ENCODE measurements around the gene PTPRC.

The PTPRC gene

DNA sequence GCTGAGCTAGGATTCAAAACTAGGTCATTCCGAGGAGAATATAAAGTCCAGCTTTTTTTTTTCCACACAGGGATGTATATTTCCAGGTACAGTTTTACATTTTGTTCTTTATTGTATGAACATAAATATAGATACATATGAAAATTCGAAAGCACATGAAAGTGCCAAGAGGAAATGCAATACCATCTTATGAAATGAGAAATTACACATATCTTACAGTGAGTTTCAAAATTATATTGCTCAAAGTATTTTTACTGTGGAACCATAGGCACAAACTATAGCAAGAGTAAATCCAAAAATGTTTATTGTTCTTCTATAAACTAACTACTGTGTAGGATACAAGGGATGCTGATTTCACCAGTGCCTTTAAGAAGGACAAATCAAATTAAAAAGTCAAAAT lies 39.0 kb downstream of the PTPRC start:
- DNase-seq = no peak

DNA sequence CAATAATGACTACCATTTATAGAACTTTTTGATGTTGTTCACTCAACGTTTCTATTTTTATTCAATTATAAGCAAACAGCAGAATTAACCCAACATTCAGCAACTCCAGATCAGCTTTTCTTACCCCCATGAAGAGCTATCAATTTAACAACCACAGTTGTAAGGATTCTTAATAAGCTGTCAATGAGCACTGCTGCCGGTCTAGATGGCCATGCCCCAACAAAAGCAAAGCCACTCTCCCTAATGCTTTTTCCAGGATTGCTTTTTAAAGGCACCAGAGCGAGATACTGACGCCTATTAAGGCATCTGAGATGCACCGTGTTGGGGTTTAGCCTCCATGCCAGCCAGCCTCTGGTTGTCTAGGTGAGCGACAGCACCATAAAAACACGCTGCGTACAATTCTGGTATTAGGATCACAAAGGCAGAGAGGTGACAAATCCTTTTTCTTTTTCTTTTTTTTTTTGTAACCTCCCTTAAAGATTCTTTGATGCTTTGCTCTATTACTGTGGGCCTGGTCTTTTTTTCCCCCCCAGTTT lies 39.5 kb downstream of the PTPRC start:
- DNase-seq = no peak

DNA sequence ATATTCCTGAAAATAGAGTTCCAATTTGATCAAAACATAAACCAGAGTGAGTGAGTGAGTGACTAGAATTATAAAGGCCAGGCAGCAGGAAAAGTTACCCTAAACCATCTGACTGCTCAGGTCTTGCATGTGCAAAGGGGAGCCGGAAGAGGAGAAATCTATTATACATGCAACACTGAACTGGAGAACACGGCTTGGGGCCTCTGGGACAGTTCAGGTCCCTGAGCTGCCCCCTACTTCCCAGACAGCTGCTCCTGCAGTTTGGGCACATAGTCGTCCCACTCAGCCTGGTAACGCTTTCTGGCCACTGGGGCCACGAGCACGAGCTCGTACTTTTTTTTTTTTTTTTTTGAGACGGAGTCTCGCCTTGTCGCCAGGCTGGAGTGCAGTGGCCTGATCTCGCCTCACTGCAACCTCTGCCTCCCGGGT lies 40.1 kb downstream of the PTPRC start:
- no peak for DNase-seq

DNA sequence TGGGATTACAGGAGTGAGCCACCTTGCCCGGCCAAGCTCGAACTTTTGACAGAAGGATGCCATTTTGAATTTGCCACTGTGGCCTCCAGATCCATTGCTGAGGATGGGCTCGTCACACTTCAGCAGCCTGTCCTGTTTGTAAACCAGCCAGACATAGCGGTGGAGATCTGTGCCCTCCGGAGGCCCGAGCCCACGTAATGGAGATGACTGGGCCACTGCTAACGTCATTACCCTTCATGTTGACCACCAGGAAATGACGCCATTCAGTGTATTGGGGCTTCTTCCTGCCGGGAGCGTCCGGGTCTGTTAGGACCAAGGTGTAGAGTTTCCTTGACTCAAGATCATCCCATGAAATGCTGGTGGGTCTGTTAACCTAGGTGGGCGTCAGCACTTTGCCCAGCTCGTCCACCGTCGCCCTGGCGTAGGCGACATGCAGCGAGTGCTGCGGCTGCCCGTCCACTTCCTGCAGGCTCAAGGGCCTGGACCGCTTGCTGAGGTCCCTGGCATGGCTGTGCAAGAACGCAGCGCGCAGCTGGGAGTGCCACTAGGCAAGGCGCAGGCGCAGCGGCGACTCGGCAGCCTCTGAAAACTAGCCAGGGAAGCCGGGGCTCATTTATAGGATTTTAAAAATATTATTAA lies 40.8 kb downstream of the PTPRC start:
- no peak for DNase-seq

DNA sequence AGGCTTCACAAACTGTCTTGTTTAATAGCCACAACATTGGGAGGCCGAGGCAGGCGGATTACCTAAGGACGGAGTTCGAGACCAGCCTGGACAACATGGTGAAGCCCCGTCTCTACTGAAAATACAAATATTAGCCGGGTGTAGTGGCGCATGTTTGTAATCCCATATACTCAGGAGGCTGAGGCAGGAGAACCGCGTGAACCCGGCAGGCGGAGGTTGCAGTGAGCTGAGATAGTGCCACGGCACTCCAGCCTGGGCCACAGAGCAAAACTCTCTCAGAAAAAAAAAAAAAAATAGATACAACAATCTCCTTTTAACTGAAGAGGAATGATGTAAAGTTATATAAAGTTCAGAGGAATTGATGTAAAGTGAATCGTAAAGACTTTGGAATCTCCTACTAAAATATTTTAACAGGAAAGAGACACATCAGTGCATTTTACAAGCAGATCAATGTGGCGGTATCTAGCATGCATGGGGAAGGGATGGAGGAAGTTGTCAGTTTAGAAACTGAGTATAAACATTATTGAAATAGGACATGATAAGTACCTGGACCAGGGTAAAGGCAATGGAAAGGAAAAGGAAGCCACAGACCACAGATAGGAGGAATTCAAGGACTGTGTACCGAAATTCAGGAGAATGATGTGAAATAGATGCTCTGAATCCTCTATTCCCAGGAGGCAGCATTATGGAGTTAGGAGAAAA lies 41.5 kb downstream of the PTPRC start:
- no peak for DNase-seq

DNA sequence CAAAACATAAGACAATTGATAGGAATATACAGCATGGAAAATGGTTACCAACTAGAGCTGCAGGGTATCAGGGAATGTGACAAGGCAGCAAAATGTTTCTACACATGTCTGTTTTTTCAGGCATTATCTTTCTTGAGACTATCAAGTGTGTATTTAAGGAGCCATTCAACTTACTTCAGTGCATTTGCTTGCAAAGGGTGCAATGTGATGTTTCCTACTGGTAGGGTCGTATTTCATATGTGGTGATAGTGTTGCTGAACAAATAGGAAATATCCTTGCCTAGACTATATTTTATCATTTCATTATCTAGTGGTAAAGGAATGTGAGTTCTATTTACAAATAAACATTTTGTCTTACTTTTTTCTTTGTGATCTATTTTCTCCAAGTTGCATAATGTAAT lies 42.4 kb downstream of the PTPRC start:
- DNase-seq = no peak

DNA sequence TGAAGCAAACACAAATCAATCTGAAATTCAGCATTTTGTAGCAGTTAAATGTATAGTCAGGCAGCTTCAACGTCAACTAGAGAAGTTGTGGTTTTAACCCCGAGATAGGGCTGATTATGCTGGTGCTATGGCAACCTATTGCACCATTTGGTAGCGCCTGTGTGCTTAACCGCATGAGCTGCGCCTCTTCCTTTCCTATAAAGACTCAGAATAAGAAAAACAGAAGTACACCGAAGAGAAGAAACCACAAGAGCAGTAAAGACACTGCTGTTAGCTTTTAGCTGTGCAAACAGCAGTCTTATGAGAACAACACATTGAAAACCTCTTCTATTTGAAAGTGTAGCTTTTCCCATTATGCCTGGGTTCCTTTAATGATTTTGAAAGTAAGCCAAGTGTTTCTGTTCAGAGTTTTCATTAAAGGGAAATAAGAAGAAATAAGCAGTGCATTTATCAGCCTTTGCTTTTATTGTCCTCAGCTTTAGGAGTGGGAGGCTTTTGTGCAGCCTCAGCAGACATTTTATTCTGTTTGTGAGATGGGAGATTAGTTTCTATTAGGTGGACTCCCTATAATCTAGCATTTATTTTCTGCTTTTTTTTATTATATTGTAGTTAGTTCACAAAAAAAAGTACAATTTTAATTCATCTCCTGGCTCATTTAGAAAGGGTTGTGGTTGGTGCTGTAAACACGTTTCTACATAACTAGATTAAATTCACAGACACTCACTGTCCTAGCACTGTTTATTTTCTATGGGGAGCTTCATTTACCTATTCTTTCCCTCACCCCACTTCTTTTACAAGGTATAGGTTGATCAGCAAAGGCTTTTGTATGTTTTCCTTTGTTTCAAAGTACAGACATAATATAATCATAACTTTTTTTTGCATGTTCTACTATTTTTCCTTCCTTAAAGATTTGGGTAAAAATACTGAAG lies 43.3 kb downstream of the PTPRC start:
- DNase-seq = peak; percentile 29

DNA sequence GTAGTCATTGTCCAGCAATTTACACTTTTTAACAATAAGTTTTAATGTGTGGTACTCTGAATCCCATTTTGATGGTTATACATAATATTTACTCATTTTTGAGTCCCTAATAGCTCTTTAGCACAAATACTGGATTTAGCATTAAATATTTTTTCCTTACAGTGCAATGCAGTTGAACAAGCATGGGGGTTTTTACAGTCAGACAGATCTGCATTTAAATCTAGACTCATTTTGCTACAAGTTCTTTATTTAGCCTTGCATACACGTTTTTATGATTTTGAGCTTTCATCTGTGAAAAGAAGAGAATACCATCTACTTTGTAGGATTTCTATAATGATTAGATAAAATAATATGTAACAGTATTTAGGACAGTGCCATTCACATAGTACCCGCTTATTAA lies 44.0 kb downstream of the PTPRC start:
- no peak for DNase-seq

DNA sequence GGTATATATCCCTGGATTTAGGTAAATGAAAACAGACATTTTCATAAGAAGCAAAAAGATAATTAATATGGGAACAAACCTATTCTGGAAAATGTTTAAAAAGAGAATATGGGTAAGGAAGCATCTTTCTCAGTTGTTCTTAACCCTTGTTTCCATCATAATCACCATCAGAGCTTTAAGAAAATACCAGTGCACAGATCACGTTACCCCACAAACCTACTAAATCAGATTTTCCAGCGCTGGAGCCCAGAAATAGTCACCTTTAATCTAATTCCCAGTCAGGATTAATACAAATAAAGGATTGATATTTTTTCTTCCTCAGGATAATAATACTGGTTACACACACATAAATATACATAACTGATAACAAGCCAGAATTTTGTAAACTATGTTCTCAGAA lies 44.6 kb downstream of the PTPRC start:
- no peak for DNase-seq

DNA sequence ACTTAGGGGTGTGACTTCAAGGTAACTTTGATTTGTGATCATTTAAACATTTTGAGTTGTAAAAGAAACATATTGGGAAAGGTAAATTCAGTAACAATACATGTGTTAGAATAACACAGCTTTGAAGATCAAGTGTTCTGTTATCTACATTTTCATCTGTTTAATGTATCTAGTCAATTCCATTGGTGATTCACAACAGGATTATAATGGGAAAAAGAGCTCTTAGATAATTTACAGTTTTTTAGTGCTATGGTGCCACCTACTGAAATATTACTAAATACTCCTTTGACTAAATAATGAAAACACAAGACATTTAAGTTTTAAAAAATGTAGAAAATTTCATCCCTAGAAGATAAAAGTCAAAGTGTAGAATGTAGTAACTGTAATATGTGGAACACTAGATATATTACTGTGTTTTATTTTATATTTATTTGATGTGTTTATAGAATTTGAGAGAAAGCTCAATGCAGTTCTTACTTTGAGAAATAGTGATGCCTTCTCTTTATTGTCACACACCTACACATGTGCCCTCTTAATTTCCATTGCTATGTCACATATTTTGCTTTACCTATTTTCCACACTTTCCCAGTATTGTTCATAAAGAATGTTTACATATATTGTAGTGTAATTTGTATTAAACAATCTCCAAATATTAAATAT lies 47.4 kb downstream of the PTPRC start:
- peak; percentile 52 for DNase-seq

DNA sequence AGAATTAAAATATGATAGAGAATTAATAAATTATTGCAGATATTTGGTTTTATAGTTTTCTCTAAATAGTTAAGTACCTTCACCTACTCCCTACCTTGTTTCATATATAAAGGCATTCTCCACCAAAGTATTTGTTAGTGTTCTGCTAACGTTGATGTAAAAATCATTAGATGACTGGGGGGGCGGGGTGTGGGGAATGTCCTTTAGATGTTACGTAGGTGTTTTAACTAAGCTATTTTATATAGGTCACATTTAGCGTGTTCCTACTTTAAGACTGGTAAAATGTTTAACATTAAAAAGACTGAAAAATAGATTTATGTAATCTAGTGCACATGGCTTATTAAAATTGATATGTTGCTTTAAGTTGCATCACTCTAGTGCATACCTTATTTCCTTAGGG lies 48.6 kb downstream of the PTPRC start:
- no peak for DNase-seq

DNA sequence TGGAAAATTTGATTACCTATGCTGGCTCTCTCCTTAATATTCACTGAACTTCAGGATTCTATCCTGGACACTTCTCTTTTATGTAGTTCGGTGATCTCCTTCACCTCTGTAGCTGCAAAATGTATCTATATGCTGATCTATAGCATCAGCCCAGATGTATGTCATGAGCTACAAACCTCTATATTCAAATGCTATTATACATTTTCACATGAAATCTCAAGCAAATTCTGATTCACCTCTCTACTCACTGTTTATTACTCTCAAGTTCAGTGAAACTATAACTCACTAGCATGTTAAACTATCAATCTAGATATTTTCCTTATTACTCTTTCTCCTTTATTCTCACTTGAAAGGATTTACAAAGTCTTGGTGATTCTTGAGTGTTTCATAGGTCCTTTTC lies 52.2 kb downstream of the PTPRC start:
- no peak for DNase-seq

DNA sequence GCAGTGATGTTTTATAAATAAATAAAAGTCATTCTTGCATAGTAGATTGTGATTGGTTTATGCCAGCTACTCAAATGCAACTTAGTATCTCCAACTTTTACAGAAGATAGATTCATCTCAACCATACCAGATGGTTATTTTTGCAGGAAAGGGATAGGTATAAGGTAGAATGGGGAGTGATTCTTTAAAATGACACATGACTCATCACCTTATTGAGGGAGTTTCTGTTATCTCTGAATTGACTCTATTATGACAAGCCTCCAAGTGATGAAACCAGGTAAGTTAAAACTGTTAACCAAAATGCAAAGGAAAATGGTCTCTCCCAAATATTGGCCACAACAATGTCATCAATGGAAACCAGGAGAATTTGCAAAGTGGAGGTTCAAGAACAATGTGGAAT lies 54.5 kb downstream of the PTPRC start:
- DNase-seq = no peak

DNA sequence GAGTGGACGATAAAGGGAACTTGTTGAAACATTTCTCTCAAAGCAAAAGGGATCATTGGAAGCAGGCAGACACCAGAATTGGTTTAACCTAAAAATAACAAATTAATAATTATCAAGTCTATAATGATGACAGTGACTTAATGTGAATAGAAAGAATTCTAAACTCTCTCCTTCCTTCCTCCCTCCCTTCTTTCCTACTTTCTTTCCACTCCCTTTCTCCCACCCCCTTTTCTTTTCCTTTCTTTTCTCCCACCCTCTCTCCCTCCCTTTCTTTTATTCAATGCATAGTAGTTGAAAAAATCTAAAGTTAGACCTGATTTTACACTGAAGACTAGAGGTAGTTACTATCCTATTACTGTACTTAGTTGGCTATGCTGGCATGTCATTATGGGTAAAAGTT lies 55.7 kb downstream of the PTPRC start:
- no peak for DNase-seq

DNA sequence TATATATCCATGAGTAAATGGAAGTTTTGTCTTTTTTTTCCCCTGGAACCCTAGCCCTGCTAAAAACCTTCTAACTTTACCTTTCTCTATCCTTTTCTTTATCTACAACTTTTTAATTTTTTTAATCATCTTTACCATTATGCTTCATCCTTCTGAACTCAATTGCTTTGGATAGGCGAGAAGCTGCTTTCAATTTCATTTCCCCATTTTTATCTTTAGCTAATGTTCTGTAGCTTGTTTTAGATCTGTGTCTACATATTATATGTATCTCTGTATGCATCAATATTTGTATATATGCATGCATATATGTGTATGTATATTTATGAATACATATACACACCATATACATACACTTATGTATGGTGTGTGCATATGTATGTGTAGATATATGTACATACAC lies 57.4 kb downstream of the PTPRC start:
- no peak for DNase-seq

DNA sequence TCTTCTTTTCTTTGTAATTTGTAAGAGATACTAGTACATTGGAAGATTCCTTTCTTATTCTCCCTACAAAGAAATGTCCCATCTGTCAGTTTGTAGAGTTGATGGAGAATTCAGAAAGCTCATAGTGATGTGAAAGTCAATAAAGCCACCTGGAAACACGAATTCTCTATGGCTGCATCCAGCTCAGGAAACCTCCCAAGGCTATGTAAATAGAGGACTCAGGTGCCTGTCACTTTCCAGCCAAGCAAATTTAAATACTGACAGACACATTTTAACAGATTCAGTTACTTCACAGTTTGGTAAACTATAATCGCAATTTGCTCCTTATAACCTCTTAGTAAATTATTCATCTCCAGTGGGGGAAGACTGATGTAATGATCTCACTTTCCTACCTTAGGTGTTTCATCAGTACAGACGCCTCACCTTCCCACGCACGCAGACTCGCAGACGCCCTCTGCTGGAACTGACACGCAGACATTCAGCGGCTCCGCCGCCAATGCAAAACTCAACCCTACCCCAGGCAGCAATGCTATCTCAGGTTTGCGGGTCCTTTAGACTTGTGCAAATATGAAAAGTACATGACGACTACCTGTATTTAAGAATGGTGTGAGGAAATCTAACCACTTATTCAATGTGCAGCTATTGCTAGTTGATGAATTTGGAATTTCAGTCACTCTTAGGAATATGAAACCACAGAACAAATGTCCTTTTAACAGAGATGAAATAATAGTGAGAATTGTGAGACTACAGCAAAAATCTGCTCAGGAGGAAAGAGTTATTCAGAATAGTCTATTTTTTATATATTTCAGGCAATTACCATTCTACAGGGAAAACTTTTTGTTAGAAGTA lies 60.6 kb downstream of the PTPRC start:
- DNase-seq = peak; percentile 60

DNA sequence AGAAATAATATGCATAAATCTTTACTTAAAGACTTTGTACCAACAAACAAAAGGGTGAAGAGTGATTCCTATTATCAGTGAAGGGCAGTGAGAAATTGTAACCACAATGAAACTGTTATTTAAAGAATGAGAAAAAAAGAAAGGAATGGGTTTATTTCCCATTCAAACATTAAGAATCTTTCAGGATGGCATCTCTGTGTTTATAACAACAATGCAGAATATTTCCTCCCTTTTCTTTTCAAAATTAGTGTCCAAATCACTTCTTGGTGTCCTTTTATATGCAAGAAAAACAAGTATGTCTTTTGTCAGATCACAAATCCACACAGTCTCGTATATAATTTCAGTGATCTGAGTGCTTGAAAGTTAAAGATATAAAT lies 61.2 kb downstream of the PTPRC start:
- no peak for DNase-seq

DNA sequence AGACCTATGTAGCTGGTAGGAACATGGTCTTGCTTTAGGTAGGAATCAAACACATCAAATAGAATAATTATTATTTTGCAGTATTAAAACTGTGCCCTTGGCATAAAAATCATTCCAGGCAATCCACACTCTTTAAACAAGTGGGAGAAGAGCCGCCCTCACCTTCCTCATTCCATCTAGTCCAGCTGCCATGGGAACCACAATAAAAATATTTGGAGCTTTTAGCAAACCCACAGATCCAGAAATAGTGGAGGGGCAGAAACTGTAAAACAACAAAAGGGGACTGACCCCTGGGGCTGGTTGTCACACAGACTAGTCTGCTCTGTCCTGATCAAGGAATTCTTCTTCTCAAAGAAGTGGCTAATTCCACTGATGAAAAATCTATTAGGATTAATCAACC lies 61.6 kb downstream of the PTPRC start:
- no peak for DNase-seq

DNA sequence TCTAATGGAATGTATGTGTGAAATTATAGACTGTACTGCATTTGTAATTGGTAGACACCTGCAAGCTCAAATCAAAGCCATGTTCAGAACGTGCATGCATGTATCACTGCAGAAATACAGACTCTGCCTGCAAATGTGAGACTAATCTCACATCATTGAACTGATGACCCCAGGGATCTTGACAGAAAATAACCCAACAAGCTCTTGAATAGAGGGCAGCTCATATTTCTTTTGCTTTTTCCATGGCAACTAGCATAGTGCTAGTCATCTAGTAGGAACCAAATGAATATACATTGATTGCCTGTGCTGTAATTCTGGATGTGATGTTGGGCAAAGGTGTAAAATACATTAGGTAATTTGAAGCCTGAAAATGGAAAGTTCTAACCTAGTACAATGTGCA lies 62.4 kb downstream of the PTPRC start:
- DNase-seq = peak; percentile 55

DNA sequence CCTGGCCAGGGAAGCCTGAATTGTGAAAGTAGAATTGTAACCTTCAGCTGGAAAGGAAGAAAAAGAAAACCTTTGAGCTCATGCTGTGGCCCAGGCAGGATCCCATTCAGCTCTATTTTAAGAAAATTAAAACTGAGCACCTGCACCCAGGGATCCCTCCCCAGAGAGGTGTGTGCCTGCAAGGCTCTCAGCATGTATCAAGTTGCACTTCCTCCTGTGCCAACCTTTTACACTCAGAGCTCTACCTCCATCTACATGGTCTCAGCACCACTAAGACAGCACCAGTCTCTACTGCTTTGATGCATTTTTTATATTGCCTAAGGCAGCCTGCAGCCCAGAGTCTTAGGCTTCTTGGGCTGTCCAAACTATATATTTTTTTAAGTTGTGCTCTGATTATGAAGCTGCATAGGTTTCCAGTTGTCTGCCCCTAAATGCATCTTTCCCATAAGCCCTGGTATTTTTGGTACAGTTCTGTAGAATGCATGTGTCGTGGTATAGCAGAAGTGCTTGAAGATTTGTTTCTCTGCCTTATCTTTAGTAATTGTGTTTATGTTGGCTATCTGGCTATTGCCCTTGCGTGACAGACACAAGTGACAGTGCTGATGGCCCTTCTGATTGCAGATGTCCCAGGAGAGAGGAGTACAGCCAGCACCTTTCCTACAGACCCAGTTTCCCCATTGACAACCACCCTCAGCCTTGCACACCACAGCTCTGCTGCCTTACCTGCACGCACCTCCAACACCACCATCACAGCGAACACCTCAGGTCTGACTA lies 63.1 kb downstream of the PTPRC start:
- peak; percentile 70 for DNase-seq
